ENCODE results near the gene STAC2. TPM values are rescaled to one million over a fixed set of nuclear protein-coding genes. Genes with fewer than 3 reads are reported as not detected.

The STAC2 gene
- total RNA-seq, 1 experiment from 2014 or later, result 0.17 TPM

GRCh38 chr17:39164675-39165143 is 61.0 kb downstream of the STAC2 start:
- no peak overlapping the region for H3K27ac ChIP-seq
- no peaks in the 10 kb centered on the region for H3K9me2 ChIP-seq (ENCODE audit: insufficient read depth)
- peaks cover 8% of the 10 kb centered on the region; the same call in 1 of the 2 replicates for H3F3A ChIP-seq (ENCODE audit: insufficient read depth, low read depth)
- no peak for TF ChIP-seq EZH2 (IDR thresholded peaks at IDR 0.05; ENCODE audit: low read depth)
- peak; percentile 84 for TF ChIP-seq CTCF (conservative IDR thresholded peaks at IDR 0.05)
- peaks cover 8% of the 10 kb centered on the region; the same call in 1 of the 2 replicates for H3K27me3 ChIP-seq (ENCODE audit: insufficient read depth, low read depth)
- H3K36me3 ChIP-seq (ENCODE audit: low read depth), result no peaks in the 10 kb centered on the region
- no TSS peak for BruUV-seq (replicated peaks)
- H3K4me2 ChIP-seq, result peak overlapping the region; percentile 61
- POLR2A ChIA-PET (ENCODE audit: unreplicated experiment), result interaction anchor here (0.8 kb wide), 2 partner anchors 13 to 241 kb away, joined by 3 to 7 read pairs; partner anchors contain the start of gene PLXDC1
- intact Hi-C loops (cut with micrococcal nuclease; ENCODE audit: unreplicated experiment), result no loop called here
- H2AFZ ChIP-seq, result no peak overlapping the region
- no peaks in the 10 kb centered on the region for H3K79me2 ChIP-seq (ENCODE audit: low read depth)
- H3K4me3 ChIP-seq, result no peak overlapping the region
- no peaks in the 10 kb centered on the region for H4K20me1 ChIP-seq (ENCODE audit: insufficient read depth)
- peak in 1 of 2 experiments; percentile 67 for DNase-seq
- H3K4me1 ChIP-seq (replicated peaks; ENCODE audit: insufficient read depth), result 0 out of 2 replicates have a peak, but pooled peaks cover 4% of the 10 kb centered on the region
- H3K9me3 ChIP-seq (ENCODE audit: insufficient read depth, low read depth), result no peaks in the 10 kb centered on the region
- CTCF ChIA-PET, result interaction anchor here (0.6 to 1.9 kb wide), 9 partner anchors 10 to 394 kb away, joined by 3 to 9 read pairs (median 5); partner anchors contain the start of genes PLXDC1 and RPL19

DNA sequence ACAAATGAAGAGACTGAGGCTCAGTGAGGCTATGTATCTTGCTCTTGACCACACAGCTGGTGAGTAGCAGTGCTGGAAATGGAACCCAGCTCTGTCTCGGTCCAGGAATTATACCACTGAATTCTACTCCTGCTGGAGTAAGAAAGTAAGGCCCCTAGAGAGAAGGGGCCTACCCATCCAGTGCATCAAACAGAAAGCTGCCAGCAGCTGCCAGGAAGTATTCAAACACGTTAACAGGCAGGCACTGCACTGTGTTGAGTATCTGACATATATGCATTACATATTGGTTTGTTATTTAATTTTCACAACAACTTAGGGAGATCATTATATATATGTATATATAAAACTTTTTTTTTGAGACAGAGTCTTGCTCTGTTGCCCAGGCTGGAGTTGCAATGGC is 63.8 kb downstream of the STAC2 start:
- no peaks in the 10 kb centered on the region for H3K36me3 ChIP-seq (ENCODE audit: low read depth)
- H3K4me3 ChIP-seq, result no peak overlapping the region
- intact Hi-C loops (cut with micrococcal nuclease; ENCODE audit: unreplicated experiment), result no loop called here
- H3K4me1 ChIP-seq (replicated peaks; ENCODE audit: insufficient read depth), result 0 out of 2 replicates have a peak, but pooled peaks cover 4% of the 10 kb centered on the region
- H3F3A ChIP-seq (ENCODE audit: insufficient read depth, low read depth), result peaks cover 8% of the 10 kb centered on the region; the same call in 1 of the 2 replicates
- H3K9me3 ChIP-seq (ENCODE audit: insufficient read depth, low read depth), result no peaks in the 10 kb centered on the region
- no peak overlapping the region for H2AFZ ChIP-seq
- ChIA-PET POLR2A (ENCODE audit: unreplicated experiment) (interaction anchor here (0.7 kb wide), 1 partner anchor 64 kb away, joined by 6 read pairs; the partner anchor contains the start of gene STAC2), CTCF (interaction anchor here (1.0 kb wide), 1 partner anchor 8 kb away, joined by 5 read pairs; no protein-coding TSS in a partner anchor)
- no peaks in the 10 kb centered on the region for H4K20me1 ChIP-seq (ENCODE audit: insufficient read depth)
- TF ChIP-seq CTCF (conservative IDR thresholded peaks at IDR 0.05), result no peak
- no peak for TF ChIP-seq EZH2 (IDR thresholded peaks at IDR 0.05; ENCODE audit: low read depth)
- peaks cover 8% of the 10 kb centered on the region; the same call in 1 of the 2 replicates for H3K27me3 ChIP-seq (ENCODE audit: insufficient read depth, low read depth)
- no peak overlapping the region for H3K4me2 ChIP-seq
- H3K27ac ChIP-seq, result no peak overlapping the region
- no peak for DNase-seq
- H3K79me2 ChIP-seq (ENCODE audit: low read depth), result no peaks in the 10 kb centered on the region
- no TSS peak for BruUV-seq (replicated peaks)
- H3K9me2 ChIP-seq (ENCODE audit: insufficient read depth), result no peaks in the 10 kb centered on the region

Other genes with a start within 250 kb of the STAC2 start
- 2.5 and 2.9 TPM in 2 replicates for gene PLXDC1, start 74.3 kb downstream of the STAC2 start, total RNA-seq (2021)
- gene ARL5C, start 59.8 kb downstream of the STAC2 start, total RNA-seq (2021), result not detected in 2 replicates
- 21.4 and 26.0 TPM in 2 replicates for gene CACNB1, start 28.3 kb downstream of the STAC2 start, total RNA-seq (2021)
- gene RPL19, start 25.7 kb downstream of the STAC2 start, total RNA-seq (2021), result 1,438 and 1,670 TPM in 2 replicates
- 18.8 and 20.2 TPM in 2 replicates for gene FBXL20, start 175.7 kb upstream of the STAC2 start, total RNA-seq (2021)
- 23.2 and 35.7 TPM in 2 replicates for gene MED1, start 225.3 kb upstream of the STAC2 start, total RNA-seq (2021)
- gene CDK12, start 235.5 kb upstream of the STAC2 start, total RNA-seq (2021), result 48.5 and 64.3 TPM in 2 replicates

Data from PC-9 (cell line).